ENCODE measurements around the gene CBFA2T3.
"Not testable (repeated sequence)": the region's sequence is repeated elsewhere in the genome, so short reads cannot be mapped to it uniquely, and the experiment has no call there.

GRCh38 chr16:88889702-88890352 lies 87.2 kb downstream of the CBFA2T3 start:
- TF ChIP-seq CTCF, POLR2A (IDR thresholded peaks at IDR 0.05): not testable (repeated sequence)
